HG02870 (cell line): Measurements from ENCODE around the gene RNF144B.
"Not testable (repeated sequence)": the region's sequence is repeated elsewhere in the genome, so short reads cannot be mapped to it uniquely, and the experiment has no call there.

ENCODE experiments used
- ATAC-seq: cut with Tn5 transposase; IDR thresholded peaks from one replicate; pipeline ENCODE4 v1.9.1; 2021; ENCODE audit warnings: mild to moderate bottlenecking, moderate library complexity; ENCODE audit not compliant: unreplicated experiment

The RNF144B gene

DNA sequence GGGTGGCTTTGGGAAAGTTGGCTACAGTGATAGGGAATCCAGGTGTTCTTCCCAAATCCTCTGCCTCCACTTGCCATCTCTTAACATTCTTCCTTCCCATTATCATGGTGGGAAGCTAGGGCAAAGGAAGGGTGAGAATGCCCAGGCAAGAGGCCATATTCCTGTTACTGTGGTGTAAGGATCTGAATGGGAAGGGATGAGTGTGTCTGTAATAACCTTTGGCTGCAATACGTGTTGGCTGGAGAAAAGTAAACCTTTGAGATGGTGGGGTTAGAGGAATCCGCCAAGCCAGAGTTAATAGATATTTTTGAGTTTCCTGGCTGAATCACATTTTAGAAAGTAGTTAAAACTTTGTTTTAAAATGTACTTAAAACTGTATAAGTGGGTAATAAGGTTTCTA, 45.9 kb downstream of the RNF144B start:
- ATAC-seq, result no peak

DNA sequence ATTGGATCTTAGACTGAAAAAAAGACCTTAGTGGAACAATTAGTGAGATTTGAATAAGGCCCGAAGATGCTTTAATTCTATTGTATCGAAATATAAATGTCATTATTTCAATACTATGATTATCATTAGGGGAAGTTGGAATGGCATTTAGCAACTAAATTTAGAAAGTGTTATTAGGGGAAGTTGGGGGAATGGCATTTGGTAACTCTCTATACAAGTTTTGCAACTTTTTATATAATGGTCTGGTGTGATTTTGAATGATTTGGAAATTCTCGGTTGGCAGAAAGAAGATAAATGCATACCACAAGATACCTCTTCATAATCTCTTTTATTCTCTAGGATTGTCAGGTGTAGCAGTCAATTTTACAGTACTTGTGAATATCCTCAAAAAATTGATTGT, 49.2 kb downstream of the RNF144B start:
- no peak for ATAC-seq

DNA sequence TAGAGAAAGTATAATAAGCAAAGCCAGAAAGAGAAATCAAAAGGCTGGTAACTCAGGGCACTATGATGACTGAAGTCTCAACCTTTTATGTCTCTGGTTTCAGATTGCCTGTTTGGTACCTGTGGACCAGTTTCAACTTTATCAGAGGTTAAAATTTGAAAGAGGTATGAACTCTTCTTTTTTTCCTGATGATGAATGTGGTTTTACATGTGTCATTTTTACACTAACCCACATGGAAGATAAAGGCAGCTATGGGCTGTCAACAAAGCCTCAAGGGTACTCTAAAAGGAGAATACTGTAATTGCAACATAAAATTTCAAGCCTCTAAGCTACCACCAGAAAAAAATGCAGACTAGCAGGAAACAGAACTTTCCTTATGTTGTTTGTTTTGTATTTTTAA, 52.4 kb downstream of the RNF144B start:
- no peak for ATAC-seq

DNA sequence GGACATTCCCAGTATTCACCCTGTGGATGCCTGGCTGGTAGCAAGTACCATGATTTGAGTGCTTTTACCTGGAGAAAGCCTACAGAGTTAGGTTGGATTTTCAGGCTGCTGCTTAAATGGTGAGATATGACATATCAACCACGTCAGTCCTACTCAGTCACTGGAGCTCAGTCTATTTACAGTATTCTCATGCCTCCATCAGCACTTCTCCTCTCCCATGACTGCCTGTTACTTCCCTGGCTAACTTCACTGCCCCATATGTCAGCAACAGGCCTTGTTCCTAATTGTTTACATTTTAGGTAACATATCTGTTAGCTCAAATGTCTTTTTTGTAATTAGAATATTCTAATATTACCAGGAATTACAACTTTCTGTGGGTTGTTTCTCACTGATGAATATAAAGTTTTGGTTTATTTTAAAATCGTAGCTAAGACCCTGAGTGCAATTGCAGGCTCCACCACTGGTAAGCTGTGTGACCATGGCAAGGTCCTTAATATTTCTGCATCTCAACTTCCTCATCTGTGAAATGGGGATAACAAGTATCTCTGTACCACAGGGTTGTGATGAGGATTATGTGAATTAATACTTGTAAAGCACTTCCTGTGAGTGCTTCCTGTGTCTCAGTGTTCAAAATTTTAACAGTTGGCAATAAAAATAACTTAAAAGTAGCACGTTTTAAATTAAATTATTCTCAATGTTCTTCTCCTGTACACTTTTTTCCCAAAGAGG, 54.3 kb downstream of the RNF144B start:
- ATAC-seq, result no peak

DNA sequence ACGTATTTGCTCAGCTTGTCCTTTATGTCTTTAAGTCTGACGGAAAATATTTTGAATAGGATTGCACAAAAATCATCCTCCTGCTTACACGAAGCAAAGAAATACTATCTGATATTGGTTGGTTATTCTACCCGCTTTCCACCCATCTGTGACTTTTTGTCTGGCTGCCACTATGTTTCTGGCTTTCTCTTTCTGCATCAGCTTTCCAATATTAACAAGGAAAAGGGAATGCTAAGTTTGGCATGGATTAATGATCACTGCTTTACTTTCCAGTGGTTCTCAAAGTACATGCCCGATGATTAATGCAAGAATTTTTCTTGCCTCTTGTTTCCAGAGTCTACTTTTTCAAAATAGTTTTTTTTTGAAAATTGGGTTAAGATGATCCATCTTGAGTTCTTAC, 57.0 kb downstream of the RNF144B start:
- ATAC-seq, result no peak

DNA sequence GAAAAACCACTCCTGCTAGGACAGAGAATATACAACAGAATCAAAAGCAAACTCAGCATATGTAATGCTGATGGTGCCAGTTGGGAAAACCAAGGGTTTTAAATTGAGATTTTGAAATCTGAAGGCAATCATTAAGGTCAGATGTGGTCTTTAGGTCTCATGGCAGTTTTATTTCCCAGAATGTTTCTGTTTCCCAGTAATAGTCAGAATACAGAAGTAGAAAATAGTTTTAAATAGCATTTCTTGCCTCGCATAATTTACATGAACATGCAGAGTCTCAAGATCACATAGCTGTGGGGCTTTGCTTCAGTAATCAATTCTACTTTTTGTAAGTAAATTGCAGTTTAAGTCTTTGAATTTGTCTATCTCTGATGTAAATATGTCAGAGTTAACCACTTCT, 58.1 kb downstream of the RNF144B start:
- ATAC-seq, result no peak

DNA sequence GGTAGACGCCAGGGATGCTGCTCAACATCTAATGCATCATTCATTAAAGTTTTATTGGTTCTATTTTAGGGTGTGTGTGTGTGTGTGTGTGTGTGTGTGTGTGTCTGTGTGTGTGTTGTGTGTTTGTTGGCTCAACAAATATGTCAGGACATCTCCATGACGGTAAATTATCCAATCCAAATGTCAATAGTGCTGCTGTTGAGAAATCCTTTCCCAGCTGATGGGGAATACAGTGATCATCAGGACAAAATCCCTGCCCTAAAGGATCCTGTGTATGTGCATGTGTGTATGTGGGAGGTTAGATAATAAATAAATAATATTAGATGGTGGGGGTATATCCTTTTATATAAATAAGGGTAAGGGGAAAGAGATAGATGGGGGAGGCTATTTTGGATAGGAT, 59.6 kb downstream of the RNF144B start:
- no peak for ATAC-seq

DNA sequence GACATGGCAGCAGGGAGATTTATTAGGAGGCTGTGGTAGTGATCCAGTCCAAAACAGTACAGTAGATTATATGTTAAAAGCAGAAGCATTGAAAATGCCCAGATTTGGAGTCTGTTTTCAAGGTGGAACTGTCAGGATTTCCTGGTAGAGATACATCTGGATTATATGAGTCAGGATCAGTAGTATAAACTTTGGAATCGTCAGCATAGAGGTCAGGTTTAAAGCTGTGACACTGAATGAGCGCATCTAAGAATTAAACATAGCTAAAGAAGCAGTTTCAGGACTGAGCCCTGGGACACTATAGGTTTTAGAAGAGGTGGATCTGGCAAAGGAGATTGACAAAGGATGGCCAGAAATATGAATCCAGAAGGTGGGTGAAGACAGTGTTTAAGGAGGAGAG, 60.4 kb downstream of the RNF144B start:
- no peak for ATAC-seq

DNA sequence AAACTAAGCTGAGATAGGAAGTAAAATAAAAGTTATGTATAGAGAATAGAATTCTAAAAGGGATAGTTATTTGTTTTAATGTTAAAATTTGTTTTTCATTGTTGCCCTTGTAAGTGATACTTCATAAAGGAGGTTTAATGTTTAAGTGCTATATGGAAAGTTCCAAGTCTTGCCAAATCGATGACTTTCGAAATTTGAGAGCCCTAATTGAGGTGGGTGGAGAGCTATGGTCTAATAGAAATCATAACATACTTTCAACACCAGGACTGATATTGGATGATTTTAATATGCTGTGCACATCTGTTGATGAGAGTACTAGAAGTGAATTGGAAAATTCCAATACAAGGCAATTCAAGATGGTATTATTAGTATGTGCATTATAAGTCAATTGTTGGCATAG, 64.6 kb downstream of the RNF144B start:
- ATAC-seq, result no peak

DNA sequence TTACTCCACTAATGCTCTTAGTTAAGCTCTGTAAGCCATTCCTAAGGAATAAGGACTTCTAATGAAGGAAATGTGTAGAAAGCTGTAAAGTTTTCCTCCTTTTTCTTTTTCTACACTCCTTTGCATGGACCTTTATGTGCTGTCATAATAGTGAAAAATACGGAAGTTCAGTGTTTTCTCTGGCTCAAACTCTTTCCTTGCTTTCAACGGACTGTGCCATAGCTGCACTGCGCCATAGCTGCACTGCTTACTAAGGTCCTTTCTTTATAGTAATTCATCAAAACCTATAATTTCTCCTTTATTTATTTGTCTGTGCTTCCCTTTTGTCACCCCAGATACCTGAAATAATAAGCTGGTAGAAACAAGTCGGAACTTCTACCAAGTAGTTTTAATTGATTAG, 67.3 kb downstream of the RNF144B start:
- no peak for ATAC-seq

DNA sequence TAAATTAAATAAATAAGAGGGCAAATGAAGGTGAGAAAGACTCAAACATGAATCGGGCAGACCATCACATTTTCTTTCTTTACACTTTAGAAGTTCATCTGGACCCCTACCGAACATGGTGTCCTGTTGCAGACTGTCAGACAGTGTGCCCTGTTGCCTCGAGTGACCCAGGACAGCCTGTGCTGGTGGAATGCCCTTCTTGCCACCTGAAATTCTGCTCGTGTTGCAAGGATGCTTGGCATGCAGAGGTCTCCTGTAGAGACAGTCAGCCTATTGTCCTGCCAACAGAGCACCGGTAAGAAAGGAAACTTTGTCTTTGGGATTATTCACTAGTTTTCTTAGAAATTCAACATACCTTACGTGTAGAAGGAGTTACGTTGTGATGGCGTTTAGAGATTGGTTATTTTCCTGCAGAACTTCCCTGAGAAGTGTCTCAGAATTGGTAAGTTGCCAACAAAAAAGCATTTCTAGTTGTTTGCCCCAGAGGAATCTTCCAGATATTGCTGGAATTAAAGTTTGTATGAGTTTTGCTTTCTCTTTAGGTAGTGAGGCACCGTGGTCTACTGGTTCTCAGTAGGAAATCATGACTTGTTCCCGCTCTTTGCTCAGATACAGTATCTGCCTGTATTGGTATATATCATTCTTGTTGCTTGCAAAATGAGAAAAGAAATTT, 70.1 kb downstream of the RNF144B start:
- ATAC-seq, result no peak

DNA sequence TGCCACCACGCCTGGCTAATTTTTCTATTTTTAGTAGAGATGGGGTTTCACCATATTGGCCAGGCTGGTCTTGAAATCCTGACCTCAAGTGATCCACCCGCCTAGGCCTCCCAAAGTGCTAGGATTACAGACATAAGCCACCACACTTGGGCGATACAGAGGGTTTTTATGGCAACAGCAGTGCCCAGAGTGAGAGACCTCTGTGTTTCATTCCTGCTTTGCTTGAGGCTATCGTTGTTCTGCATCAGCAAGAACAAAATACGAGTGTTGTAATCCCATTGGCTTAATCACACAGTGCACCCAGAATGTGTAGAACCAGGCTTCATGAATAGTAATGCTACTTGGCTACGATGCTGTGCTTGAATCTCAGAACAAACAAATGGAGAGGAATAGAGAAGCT, 70.9 kb downstream of the RNF144B start:
- not testable (repeated sequence) for ATAC-seq

DNA sequence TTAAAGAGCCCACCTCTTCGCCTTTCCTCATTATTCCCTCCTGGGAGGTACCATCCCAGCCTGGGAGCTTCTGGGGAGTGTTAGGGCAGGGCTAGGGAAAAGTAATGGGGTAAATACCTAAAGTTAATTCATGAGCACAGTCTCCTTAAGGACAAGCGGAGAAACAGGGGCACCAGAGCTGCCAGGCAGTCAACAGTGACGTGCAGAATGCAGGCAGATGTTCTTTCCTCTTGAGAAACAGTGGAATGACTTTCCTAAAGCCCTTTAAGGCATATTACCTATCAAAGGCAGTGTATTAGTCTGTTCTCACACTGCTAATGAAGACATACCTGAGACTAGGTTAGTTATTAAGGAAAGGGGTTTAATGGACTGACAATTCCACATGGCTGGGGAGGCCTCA, 76.3 kb downstream of the RNF144B start:
- no peak for ATAC-seq

DNA sequence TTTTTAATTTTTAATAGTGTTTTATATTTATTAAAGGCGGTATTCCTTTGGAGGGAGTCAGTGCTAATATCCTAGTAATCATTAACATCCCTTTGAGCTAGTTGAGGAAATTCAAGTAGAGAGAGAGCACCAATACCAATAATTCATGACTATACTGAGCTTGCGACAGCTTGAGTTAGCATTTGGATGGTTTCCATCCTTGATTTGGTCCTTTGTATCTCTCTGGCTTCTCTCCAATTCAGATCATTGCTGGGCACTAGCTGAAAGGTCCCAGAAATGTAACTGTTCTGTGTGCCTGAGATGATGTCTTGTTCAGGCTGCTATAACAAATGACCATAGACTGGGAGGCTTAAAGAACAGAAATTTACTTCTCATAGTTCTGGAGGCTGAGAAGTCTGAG, 77.0 kb downstream of the RNF144B start:
- no peak for ATAC-seq

DNA sequence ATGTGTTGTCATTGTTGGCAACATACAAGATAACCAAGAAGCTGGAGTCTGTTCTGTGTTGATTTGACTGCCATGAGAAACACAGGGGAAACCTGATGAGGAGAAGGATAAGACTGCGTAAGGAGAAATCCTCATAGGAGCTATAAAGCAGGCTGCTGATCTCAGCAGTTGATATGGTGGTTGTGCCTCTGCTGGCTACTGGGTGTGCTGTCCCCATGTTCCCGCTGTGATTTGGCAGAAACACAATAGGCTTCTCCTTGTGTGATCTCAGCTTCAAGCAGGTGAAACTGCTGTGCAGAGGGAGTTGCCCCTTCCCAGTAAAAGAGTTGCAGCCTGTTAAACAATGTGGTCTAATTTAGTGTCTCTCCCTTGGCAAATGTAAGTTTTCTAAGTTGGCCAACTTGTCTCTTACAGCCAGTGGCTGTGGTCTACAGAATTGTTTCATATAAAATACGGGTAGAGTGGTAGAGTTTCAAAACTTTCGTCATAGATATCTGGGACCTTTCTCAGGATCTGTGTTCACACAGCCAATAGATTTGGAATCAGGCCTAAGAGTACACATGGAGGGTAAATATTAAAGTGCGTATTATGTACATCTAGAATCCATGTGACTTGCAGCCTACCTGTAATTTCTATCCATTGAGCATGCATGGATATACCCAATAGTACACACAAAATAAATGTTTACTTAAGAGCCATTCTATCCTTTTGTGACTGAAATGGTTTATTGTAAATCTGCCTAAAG, 78.4 kb downstream of the RNF144B start:
- no peak for ATAC-seq

DNA sequence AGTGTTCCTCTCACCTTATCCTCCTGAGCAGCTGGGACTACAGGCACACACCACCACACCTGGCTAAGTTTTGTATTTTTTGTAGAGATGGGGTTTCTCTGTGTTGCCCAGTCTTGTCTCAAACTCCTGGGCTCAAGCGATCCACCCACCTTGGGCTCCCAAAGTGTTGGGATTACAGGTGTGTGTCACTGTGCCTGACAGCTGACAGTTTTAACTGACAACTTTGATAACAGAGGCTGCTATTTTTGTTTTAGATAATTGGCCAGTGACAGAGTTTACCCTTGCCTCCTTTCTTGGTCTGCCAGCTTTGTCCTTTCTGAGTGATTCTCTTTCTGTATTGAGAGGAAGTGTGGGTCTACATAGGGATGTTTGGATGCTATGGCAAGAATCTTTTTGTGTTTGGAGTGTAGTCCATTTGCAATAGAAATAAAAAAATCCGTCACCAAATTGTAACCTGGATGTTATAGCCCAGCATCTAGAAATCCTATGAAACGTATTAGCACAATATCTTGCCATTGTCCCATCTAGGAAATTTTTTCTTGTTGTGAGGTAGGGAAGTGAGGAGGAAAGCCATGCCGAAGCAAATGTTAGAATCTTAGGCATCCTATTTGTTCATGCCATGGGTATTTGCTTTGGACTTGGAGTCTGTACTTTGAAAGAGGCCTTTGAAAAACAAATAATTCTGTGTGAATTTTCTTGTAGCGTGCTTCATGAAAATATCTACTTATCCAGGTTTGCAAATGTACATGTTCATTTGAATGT, 80.8 kb downstream of the RNF144B start:
- no peak for ATAC-seq

DNA sequence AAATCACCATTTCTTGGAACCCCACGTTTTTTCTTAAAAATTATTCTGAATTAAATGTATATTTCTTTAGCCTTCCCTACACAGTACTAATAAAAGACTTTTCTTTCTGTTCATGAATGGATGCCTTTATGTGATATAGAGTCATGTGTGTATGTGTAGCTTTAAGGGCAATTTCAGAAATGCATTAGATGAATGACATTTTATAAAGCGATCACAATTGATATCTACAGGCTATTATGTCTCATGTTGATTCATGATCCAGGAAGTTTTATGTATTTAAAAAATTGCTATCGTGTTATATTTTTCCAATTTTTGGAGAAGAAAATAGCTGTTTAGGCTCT, 81.3 kb downstream of the RNF144B start:
- no peak for ATAC-seq

DNA sequence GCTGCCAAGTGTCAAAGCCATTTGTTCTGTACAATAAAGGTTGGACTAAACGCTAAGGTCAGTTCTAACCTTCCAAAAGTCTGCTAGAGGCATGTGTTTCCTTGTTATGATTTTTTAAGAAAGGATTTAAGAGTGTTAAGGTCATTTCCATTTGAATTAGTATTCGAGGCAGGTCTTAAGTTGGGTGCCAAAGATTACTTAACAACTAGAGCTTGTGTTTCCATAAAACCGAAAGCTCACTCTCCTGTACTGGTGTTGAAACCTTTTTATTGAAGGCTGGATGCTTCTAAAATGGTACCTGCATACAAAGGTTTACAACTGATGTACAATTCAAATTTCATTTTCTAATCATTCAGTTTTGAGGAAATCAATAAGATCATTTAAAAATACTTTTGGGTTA, 82.4 kb downstream of the RNF144B start:
- ATAC-seq, result no peak

DNA sequence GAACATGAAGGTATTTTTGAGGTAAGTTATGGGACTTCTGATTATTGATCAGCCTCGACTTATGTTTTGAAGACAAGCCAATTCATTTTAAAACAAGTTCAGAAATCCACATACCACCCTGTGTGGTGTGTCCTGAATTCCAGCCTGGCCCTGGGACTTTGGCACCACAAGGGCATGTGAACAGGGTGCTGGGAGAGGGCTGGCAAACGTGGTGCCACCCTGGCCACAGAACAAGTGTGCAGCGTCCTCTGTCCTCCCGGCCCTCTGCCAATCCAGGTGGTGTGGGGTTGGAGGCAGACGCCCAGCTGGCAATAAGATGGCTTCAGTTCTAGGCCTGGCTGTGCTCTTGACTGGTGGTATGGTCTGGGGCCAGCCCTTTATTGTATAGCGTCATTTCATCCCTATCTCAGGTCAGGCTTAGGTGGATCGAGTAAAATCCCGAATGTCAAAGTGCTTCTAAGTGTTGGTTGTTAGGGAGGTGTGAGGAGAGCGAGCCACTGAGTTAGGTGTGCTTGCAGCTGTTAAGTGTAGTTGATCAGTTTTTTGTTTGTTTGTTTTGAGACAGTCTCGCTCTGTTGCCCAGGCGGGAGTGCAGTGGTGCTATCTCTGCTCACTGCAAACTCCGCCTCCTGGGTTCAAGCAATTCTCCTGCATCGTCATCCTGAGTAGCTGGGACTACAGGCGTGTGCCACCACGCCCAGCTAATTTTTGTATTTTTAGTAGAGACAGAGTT, 84.2 kb downstream of the RNF144B start:
- ATAC-seq, result no peak

DNA sequence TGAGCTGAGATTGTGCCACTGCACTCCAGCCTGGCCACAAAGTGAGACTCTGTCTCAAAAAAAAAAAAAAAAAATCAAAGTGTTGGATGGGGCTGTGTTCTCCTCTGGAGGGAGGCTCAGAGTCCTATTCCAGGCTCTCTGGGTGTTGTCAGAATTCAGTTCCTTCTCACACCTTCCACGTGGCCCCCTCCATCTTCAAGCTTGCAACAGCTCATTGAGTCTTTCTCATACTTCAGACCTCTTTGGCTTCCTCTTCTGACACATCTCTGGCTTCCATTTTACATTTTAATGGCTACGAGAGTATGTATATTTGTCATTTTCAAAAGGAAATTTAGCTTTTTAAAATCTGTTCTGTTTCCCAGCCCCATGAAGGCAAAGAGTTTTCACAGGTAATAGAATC, 85.8 kb downstream of the RNF144B start:
- no peak for ATAC-seq

DNA sequence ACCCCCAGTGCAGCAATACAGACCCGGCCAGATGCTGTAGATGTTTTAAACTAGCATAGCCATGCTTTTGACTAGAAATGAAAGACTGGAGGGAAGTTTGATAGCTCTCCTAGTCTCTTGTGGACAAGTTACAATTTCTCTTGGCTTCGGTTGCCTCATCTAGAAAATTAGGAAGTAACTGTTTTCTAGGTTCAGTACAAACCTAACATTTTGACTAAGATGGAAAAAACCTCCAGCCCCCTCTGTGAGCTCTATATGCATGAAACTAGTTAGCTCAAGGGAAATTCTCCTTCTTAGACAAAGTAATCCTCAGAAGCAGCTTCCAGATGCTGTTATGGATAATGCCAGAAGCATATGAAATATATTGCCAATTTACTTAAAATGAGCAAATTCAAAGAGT, 86.6 kb downstream of the RNF144B start:
- peak; percentile 78 for ATAC-seq
